NCI-H2196 treated with DMSO at 0.1 percent for 48 hours (cell line): ENCODE measurements around the gene CHKA.

Source experiments
- DNase-seq: peaks from one replicate; lab custom pipeline; 2025; ENCODE audit not compliant: unreplicated experiment; lab: John Stamatoyannopoulos, UW

The CHKA gene

DNA sequence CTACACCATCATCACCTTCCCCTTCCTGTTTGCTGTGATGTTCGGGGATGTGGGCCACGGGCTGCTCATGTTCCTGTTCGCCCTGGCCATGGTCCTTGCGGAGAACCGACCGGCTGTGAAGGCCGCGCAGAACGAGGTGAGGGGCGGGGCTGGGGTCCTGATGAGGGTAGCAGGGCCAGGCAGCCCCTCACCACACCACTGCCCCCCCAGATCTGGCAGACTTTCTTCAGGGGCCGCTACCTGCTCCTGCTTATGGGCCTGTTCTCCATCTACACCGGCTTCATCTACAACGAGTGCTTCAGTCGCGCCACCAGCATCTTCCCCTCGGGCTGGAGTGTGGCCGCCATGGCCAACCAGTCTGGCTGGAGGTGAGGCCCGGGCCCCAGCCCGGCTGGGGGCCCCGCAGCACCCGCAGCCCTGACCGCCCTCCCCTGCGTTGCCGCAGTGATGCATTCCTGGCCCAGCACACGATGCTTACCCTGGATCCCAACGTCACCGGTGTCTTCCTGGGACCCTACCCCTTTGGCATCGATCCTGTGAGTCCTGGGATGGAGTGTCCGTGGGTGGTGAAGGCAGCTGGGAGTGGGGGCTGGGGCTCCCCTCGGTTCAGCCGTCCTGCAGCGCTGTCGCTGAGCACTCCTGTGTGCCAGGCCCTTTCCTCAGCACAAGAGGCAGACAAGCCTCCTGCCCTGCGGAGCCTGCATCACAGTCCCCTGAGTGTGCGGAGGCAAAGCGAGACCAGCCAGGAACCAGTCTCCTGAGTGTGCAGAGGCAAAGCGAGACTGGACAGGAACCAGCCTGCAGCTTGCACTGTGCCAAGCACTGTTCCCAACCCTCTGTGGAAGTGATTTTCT is 73.5 kb downstream of the CHKA start:
- DNase-seq = no peak

DNA sequence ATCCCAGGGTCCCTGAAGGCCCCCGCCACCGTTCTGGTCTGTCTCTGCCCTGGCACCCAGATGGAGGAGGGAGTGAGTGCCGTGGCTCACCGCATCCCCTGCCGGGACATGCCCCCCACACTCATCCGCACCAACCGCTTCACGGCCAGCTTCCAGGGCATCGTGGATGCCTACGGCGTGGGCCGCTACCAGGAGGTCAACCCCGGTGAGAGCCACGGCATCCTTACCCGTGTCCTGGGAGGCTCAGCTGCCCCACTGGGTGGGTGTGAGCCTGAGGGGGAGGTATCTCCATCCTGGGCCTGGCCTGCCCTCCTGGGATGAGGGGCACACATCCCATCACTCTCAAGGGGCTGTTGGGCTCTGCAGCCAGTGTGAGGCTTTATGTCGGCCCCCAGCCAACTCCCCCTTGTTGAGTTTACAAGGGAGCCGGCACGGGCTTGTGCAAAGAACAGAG is 76.3 kb downstream of the CHKA start:
- DNase-seq = no peak

DNA sequence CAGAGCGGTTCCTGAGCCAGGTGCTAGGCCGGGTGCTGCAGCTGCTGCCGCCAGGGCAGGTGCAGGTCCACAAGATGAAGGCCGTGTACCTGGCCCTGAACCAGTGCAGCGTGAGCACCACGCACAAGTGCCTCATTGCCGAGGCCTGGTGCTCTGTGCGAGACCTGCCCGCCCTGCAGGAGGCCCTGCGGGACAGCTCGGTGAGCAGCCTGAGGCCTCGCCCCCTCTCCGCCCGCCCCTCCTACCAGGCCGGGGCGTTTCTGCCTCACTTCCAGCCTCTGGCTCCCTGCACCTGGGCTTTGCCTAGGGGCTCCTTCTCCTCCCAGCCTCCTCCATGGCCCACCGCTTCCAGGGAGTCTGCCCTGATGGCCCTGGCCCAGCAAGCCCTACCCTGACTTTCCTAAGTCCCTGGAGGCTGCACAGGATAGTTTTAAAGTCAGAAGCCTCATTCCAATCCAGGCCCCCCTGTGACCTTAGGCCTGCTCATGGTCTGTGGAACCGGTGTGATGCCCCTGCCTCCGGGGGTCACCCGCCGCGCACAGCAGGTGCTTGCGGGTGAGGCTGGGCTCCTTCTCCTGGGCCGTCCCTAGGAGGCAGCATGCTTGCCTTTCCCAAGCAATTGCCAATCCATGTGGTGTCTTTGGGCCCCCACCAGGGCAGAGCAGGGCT is 76.9 kb downstream of the CHKA start:
- DNase-seq = peak; percentile 12

DNA sequence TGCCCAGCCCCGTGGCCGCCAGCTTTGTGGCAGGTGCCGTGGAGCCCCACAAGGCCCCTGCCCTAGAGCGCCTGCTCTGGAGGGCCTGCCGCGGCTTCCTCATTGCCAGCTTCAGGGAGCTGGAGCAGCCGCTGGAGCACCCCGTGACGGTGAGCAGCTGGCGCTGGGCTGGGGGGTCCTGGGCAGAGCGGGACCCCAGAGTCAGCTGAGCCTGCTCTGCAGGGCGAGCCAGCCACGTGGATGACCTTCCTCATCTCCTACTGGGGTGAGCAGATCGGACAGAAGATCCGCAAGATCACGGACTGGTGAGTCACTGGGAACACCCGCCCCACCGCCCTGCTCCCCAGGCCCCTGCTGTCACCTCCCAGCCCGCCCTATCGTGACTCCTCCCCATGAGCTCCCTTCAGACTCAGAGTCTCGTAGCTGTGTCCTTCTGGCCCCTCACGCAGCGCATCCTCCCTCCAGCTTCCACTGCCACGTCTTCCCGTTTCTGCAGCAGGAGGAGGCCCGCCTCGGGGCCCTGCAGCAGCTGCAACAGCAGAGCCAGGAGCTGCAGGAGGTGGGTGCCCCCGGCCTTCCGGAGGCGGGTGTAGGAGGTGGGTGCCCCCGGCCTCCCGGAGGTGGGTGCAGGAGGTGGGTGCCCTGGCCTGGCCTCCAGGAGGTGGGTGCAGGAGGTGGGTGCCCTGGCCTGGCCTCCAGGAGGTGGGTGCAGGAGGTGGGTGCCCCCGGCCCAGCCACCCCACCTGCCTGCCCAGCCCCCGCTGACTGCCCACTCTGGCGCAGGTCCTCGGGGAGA is 77.6 kb downstream of the CHKA start:
- no peak for DNase-seq

DNA sequence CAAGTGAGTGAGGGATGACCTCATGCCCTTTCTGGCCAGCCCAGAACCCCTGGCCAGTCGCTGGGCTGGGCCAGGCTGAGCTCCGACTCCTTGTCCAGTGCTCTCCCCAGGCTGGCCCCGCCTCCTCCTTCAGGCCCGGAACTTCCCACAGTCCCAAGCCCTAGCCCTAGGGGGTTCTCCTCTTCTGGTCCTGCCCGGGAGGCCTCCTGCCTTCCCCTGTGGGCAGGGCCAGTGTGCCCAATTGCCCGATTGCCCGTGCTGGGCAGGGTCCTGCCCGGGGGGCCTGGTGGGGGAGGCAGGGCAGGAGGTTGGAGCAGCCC is 78.2 kb downstream of the CHKA start:
- no peak for DNase-seq

DNA sequence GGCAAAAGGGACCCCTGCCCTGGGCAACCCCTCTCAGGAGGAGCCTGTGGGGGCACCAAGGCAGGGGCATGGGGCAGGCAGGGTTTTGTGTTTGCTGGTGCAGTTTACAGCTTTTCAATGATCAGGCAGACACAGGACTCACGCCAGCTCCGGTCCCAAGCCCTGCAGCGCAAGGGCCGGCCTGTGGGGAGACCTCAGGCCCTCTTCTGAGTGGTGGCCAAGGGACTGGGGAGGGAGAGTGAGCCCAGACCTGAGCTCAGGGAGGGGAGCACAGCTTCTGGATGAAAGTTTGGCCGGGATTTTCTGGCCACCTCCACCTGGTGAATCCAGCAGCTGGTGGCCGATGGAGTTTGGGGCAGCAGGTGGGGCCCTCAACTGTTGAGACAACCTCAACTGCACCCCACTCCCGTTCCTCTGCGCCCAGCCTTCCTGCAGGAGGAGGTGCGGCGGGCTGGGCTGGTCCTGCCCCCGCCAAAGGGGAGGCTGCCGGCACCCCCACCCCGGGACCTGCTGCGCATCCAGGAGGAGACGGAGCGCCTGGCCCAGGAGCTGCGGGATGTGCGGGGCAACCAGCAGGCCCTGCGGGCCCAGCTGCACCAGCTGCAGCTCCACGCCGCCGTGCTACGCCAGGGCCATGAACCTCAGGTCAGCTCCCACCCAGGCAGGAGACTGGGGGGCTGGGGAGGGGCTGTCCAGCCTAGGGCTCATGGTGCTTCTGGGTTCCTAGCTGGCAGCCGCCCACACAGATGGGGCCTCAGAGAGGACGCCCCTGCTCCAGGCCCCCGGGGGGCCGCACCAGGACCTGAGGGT is 78.8 kb downstream of the CHKA start:
- DNase-seq = no peak

DNA sequence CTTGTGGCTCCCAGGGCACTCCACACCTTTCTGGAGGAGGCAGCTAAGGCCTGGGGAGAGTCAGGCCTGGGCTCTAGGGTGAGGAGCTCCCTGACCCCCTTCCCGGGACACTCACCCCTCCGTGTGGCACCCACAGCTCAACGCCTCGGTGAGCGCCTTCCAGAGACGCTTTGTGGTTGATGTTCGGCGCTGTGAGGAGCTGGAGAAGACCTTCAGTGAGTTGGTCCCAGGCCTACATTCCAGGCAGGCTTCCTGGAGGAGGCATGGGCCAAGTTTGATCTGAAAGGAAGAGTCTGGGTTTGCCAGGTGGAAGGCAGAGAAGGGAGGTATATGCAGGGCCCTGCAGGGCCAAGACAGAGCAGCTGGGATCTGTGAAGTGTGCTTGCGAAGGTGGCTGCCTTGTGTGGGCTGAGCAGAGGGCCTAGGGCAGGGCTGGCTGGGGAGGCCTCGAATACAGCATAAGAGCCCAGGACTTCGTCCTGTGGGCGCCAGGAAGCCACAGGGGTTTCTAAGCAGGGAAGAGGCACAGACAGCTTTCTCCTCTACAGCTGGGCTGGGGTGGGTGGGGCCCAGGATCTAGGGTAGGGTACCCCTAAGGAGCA is 79.5 kb downstream of the CHKA start:
- no peak for DNase-seq

DNA sequence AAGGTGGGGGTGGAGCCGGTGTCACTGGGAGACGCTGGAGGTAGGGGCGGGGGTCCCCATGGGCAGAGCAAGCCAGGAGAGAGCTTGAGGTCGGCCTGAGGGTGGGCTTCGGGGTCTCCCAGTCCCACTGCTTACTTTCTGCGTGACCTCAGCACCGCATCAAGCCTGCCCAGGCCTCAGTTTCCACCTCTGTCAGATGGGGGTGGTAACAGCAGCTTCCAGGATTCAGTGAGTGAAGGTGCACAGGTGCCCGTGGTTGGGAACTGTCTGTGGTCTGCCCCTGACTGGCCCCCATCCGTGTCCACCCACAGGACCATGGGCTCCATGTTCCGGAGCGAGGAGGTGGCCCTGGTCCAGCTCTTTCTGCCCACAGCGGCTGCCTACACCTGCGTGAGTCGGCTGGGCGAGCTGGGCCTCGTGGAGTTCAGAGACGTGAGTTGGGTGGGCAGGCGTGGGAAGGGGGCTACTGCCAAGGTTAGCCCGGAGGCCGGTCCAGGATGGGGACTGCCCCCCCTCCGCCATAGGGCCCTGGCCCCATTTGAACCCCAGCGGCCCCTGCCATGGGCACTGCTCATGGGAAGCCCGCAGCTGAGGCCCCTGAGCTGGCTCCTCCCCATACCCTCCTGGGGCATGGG is 80.1 kb downstream of the CHKA start:
- DNase-seq = no peak

DNA sequence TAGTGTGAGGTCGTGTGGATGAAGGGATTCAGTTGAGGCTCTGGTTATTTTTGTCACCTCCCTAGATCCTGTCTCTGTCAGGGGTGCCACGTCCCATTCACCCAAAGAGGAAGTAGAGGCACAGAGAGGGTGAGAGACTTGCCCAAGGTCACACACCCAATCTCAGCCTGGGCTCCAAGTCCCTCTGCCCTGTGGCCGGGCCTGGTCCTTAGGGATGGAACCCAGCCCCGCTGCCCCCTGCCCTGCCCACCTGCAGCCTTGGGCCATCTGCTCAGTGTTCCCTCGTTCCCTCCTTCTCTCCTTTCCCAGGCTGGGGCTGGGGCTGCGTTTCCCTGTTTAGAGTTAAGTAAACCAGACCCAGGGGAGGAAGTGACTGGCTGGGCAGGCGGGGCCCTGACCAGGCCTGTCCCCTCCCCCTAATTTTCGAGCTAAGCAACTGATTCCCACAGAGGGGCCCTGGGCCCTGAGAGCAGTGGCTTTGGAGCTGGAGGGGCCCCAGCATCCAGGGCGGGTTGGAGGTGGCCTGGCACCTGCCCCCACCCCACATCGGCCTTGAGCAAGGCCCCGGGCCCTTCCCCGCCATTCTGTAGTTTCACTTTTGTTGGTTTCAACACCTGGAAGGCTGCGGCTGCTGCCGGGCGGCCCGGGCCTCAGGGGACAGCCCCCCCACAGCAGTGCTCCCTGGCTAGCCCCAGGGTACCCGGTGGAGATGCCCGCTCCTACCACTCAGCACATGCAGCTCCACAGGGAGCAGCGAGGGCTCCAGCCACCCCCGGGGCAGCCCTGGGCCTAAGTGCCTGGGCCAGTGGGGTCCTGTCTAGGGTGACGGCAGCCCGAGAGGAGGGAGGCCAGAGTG is 80.9 kb downstream of the CHKA start:
- no peak for DNase-seq

DNA sequence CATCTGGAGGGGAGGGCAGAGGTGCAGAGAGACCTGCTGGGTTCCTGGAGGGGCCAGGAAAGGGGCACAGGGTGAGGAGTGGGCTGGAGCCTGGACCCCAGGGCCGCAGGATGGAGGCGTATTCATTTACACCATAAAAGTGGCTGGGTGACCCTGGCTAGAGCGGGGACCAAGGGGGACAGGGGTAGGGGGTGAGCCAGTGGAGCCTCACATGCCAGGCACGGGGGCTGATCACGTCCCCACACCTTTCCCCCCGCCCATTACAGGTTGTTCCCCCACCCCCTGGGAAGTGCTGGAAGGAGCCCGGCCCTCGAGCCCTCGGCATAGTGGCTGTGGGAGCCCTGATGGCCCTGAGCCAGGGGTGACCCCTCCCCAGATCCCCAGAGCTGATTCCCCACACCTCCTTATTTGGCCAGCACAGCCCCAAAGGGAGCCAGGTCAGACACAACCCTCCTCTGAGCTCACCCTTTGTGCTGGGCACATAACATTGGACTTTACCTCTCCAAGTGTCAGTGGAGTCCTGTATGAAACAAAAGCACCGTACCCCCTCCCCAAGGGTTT is 81.6 kb downstream of the CHKA start:
- no peak for DNase-seq

DNA sequence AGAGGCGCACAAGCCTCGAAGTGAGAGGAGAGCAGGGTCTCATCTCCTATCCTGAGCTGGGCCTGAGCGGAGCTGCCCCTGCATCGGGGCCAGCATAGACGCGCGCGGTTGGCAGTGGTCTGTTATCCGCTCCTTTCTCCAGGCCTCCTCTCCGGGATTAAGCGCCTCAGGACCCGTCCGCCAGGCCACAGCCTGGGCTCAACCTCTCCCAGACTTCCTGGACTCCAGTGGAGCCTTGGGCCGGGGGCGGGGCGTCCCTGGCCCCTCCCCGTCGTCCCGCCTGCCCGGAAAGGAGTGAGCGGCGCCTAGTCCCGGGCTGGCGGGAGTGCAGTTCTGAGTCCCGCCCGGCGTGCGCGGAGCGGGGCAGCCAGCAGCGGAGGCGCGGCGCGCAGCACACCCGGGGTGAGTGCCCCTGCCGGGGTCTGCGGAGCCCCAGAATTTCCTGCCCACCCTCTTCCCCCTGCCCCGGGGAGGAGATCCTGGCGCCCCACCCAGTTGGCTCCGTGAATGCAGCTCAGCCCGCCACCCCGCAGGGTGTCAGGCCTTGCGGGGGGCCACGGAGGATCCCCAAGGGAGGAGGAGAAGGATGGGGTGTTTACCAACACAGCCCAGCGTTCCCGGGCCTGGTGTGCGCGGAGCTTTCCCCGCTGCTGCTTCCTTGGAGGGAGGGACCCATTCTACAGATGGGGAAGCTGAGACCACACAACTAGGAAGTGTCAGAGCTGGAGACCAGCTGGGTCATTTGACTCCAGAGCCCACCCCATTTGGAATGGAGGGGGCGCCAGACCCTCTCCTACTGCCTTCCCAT is 82.3 kb downstream of the CHKA start, which contains the start of gene TCIRG1:
TCIRG1 (plus strand) TSS at position 308 of the 808 bp plus-strand sequence. CDS start 2,247 bp downstream, outside the sequence.
- DNase-seq = no peak

DNA sequence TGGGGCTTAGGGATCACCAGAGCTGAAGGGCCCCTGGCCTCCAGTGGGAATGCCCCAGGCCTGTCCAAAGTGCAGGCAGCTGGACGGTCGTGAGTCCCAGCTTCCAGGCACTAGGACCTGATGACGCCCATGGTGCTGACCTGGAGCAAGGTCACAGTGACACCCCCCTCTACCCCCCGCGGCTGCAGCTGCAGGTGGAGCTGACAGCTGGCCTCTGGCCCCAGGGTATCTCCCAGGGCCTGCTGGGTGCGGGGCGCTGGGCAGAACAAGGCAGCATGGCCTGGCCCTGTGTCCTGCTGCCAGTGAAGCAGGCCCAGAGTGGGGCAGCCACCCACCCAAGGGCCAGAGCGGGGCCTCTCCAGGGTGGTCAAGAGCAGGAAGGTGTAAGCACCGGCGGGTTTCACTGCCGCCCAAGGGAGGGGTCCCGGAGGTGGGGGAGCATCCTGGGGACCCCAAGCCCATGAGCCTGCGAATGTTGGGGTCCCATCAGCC is 82.9 kb downstream of the CHKA start:
- peak; percentile 6 for DNase-seq

DNA sequence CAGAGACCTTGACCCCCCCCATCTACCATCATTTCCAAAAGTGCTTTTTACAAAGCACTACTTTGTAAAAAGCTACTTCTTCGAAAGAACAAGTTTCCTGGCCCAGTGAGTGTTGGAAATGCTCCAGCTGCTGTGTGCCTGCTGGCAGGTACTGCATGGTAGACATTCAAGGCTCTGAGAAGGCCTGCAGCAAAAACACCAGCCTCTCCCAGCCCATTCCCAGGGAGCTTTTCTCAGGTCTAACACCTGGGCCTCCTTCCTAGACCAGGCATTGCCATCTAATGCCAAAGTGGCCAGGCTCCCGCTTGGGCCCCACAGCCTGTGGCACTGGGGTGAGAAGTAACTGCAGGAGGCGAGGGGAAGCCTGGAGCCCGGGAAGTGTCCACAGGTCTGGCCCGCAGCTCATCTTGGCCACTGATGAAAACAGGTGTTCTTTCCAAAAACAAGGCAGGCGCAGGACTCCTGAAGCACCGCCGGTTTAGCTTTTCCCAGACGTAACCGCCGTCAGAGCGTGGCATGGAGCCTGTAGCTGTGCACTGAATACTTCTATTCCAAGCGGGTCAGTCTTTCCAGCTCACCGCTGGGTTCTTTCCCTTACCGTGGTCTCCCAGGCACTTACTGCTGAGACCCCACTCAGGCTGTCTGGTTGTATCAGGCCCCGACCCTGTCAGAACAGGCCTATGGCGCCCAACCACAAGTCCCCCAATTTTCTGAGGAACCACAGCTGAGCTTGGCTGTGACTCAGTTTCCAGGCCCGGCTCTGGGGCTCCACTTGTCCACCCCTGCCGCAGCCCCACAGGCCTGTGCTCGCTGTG is 83.6 kb downstream of the CHKA start:
- no peak for DNase-seq

DNA sequence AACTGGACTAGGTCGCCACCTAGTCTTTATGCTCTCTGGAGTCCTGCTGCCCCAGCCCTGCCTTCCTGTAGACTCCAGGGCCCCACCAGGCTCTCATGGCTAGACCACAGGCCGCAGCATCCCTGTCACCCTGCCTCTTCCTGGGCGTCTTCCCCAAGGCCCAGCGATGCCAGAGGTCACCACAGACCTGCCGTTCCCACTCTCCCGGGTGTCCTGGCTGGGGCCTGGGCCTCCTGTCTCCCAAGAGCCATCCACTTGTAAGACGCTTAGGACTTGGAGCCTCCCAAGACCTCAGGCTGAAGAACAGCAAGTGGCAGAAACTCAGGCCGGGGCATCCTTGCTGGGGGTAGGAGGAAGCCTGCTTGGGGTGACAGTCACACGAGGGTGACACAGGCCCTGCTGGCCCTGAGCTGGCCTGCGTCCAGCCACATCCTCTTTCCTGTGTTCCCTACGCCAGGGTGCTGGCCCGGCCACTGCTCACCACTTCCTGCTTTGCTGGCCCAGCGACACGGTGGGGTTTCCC is 84.4 kb downstream of the CHKA start:
- DNase-seq = no peak

DNA sequence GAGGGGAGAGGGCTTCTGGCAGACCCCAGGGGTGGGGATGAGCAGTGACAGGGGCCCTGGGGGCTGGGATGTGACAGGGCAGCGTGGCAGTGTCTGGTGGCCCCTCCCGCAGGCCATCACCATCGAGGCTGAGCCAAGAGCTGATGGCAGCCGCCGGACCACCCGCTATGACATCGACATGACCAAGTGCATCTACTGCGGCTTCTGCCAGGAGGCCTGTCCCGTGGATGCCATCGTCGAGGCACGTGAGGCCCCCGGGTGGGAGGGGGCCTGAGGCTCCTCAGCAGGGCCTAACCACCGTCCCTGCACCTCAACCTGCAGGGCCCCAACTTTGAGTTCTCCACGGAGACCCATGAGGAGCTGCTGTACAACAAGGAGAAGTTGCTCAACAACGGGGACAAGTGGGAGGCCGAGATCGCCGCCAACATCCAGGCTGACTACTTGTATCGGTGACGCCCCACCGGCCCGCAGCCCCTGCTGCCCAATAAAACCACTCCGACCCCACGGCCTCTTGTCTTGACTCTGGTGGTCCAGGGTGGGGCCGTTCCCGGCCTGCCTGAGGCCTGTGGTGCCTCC is 85.0 kb downstream of the CHKA start:
- no peak for DNase-seq

DNA sequence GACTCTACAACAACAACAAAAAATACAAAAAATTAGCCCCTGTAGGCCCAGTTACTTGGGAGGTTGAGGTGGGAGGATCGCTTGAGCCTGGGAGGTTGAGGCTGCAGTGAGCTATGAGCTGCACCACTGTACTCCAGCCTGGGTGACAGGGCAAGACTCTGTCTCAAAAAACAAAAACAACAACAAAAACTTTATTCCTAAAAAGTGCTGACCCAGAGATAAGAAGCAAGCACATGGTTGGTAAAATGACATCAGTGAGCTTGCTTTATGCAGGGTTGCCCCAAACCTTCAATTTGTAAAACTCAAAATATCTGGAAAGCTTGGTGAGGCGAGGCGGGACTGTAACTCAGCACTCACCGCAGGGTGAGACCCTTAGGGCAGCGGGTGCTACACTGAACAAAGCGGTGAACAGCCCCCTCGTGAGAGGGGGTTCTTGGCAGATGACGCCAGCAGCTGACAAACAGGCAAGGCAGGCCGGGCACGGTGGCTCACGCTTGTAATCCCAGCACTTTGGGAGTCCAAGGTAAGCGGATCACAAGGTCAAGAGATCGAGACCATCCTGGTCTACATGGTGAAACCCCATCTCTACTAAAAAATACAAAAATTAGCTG is 85.8 kb downstream of the CHKA start:
- no peak for DNase-seq
